Spleen (tissue), 7 donors: Measurements from ENCODE around the gene CETN3.

Experiments
- POLR2A ChIP-seq, 3 donors: fragments of 450-650 bp; IDR thresholded peaks; one replicate each; pipeline ENCODE4 v1.5.1; 2017; ENCODE audit warnings: antibody characterized with exemption in 3 of 3, mild to moderate bottlenecking in 1 of 3
- POLR2AphosphoS5 ChIP-seq, 3 donors: sonication (generic); formaldehyde crosslinking; IDR thresholded peaks; one replicate each; pipeline ENCODE4 v1.5.1; 2017; ENCODE audit warnings: antibody characterized with exemption in 3 of 3
- TF ChIP-seq, protein P1 (sequence below), 11 experiments: fragments of 200-600 bp in 7 of 11; fragments of 450-650 bp in 4 of 11; sonication (generic) in 4 of 11; IDR thresholded peaks in 8 of 11; conservative IDR thresholded peaks in 3 of 11; 1 replicate in 7 of 11; 2 replicates in 4 of 11; pipeline versions ENCODE4 v1.4.0 to v1.8.0; 2016 to 2021; ENCODE audit warnings: antibody characterized with exemption in 11 of 11, inconsistent platforms in 4 of 11, mild to moderate bottlenecking in 1 of 11
- donor health status: DM: no; HTN: no; CAD: no; lungs with moderate emphysema.
- donor health status: DM: no; HTN: no; CAD: no.
- donor health status: DM: no; HTN: no; CAD: no.

DNA sequence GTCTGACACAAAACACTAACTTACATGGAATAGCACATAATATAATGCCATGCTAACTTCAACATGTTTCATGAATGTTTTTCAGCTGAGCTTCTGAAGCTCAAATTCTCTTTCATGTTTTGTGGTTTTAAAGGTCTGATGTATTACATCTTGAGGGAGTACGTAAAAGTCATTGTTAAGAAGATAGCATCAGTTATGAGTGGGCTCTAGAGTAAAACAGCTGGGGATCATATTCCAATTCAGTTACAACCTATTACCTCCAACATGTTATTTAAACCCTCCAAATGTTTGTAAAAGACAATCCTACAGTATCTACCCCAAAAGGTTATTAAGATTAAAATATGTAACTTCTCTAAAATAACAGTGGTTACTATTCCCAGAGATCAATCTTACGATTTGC is 19.2 kb downstream of the CETN3 start:
- TF ChIP-seq POLR2A (IDR thresholded peaks at IDR 0.05): no peak
- TF ChIP-seq, protein P1, sequence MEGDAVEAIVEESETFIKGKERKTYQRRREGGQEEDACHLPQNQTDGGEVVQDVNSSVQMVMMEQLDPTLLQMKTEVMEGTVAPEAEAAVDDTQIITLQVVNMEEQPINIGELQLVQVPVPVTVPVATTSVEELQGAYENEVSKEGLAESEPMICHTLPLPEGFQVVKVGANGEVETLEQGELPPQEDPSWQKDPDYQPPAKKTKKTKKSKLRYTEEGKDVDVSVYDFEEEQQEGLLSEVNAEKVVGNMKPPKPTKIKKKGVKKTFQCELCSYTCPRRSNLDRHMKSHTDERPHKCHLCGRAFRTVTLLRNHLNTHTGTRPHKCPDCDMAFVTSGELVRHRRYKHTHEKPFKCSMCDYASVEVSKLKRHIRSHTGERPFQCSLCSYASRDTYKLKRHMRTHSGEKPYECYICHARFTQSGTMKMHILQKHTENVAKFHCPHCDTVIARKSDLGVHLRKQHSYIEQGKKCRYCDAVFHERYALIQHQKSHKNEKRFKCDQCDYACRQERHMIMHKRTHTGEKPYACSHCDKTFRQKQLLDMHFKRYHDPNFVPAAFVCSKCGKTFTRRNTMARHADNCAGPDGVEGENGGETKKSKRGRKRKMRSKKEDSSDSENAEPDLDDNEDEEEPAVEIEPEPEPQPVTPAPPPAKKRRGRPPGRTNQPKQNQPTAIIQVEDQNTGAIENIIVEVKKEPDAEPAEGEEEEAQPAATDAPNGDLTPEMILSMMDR (IDR thresholded peaks at IDR 0.05 in 8 of 11, conservative IDR thresholded peaks at IDR 0.05 in 3 of 11): no peak
- no peak for TF ChIP-seq POLR2AphosphoS5 (IDR thresholded peaks at IDR 0.05)
